K562 (cell line): ENCODE results near the gene ZC3H18. TPM values are rescaled to one million over a fixed set of nuclear protein-coding genes. Genes with fewer than 3 reads are reported as not detected.

Source experiments
- ATAC-seq: fragments of 200-7000 bp; cut with Tn5 transposase; 3 replicates; pipeline ENCODE4 v1.9.1; 2020; ENCODE audit warnings: moderate library complexity
- BruUV-seq: library from RNA; stranded (reverse); fragments of 400-500 nt; replicated peaks from 2 replicates; lab custom pipeline; 2021; lab: Mats Ljungman, UMichigan
- CTCF ChIA-PET: fragments of 300-600 bp; formaldehyde crosslinking; extraction: SDS; loops from one replicate; lab custom pipeline; 2021; ENCODE audit warnings: low intra/inter-chr PET ratio; lab: Yijun Ruan, JAX
- POLR2A ChIA-PET: fragments of 300-600, 350-650 bp; sonication (Branson Sonifier 250); formaldehyde crosslinking; extraction: SDS; loops from one replicate; lab custom pipeline; 2021; ENCODE audit warnings: antibody characterized with exemption, inconsistent platforms; lab: Yijun Ruan, JAX
- DNase-seq, 4 experiments: peaks; one replicate each; pipeline versions ENCODE4 v3.0.0 to v3.0.0-alpha.2; 2011 to 2018; ENCODE audit warnings: low spot score in 3 of 4, mixed read lengths in 3 of 4; ENCODE audit errors: extremely low read depth in 1 of 4
- FAIRE-seq: peaks from 2 replicates; lab custom pipeline; 2011; peaks lifted over from hg19 to GRCh38; lab: Jason Lieb, UNC
- H2AFZ ChIP-seq: 2 replicates; pipeline ENCODE4 v1.6.0; 2011; ENCODE audit warnings: low read depth, low read length, control low read depth, inconsistent platforms
- H3K27ac ChIP-seq: fragments of 200-600 bp; 3 replicates; pipeline ENCODE4 v1.8.0; 2011; ENCODE audit warnings: low read depth, mild to moderate bottlenecking, control low read depth, inconsistent platforms, low read length, moderate library complexity, mixed read lengths; ENCODE audit errors: extremely low read depth
- H3K27me3 ChIP-seq, 2 experiments: fragments of 300-600 bp in 1 of 2; 2 replicates in 1 of 2; 3 replicates in 1 of 2; pipeline versions ENCODE4 v1.6.0 to v1.8.0; 2011; ENCODE audit warnings: inconsistent platforms in 2 of 2, low read length in 2 of 2, mild to moderate bottlenecking in 1 of 2, mixed read lengths in 1 of 2, moderate library complexity in 1 of 2; ENCODE audit not compliant: control insufficient read depth in 2 of 2, insufficient read depth in 2 of 2
- H3K36me3 ChIP-seq: fragments of 300-600 bp; 3 replicates; pipeline ENCODE4 v1.8.0; 2011; ENCODE audit warnings: mild to moderate bottlenecking, low read length, inconsistent platforms; ENCODE audit not compliant: control insufficient read depth, insufficient read depth
- H3K4me1 ChIP-seq, 2 experiments: fragments of 200-600 bp in 1 of 2; replicated peaks in 1 of 2; 2 replicates in 1 of 2; 3 replicates in 1 of 2; pipeline versions ENCODE4 v1.5.1 to v1.8.0; 2011; ENCODE audit warnings: inconsistent platforms in 2 of 2, low read length in 2 of 2, mild to moderate bottlenecking in 1 of 2, mixed read lengths in 1 of 2, moderate library complexity in 1 of 2; ENCODE audit not compliant: control insufficient read depth in 2 of 2, insufficient read depth in 2 of 2
- H3K4me2 ChIP-seq: 2 replicates; pipeline ENCODE4 v1.6.1; 2011; ENCODE audit warnings: low read length, control low read depth, inconsistent platforms, mixed read lengths; ENCODE audit not compliant: insufficient read depth
- H3K4me3 ChIP-seq: fragments of 200-600 bp; sonication (generic), shearing (Covaris generic); 2 replicates; pipeline ENCODE4 v1.5.1; 2016; ENCODE audit warnings: control low read depth, inconsistent platforms
- H3K79me2 ChIP-seq: fragments of 200-600 bp; 3 replicates; pipeline ENCODE4 v1.8.0; 2011; ENCODE audit warnings: low read length, inconsistent platforms; ENCODE audit not compliant: control insufficient read depth, insufficient read depth
- H3K9ac ChIP-seq, 2 experiments: 2 replicates each; pipeline versions ENCODE4 v1.6.0 to v1.6.1; 2011; ENCODE audit warnings: low read depth in 2 of 2, low read length in 2 of 2, control low read depth in 1 of 2, inconsistent platforms in 1 of 2, mild to moderate bottlenecking in 1 of 2, mixed read lengths in 1 of 2; ENCODE audit not compliant: insufficient read depth in 1 of 2
- H3K9me1 ChIP-seq: one replicate; pipeline ENCODE4 v1.6.0; 2011; ENCODE audit warnings: inconsistent platforms, mild to moderate bottlenecking, low read length, moderate library complexity; ENCODE audit not compliant: control insufficient read depth, insufficient read depth
- H3K9me3 ChIP-seq: replicated peaks from 2 replicates; pipeline ENCODE4 v1.5.1; 2011; ENCODE audit warnings: low read depth, low read length, inconsistent platforms; ENCODE audit not compliant: control insufficient read depth, insufficient read depth
- H4K20me1 ChIP-seq: replicated peaks from 2 replicates; pipeline ENCODE4 v1.6.1; 2011; ENCODE audit warnings: low read length, inconsistent platforms, mixed read lengths; ENCODE audit not compliant: control insufficient read depth, insufficient read depth
- ETS1 ChIP-seq: conservative IDR thresholded peaks from 2 replicates; pipeline ENCODE4 v1.6.1; 2011; ENCODE audit warnings: low read depth, mild to moderate bottlenecking, low read length; ENCODE audit not compliant: control insufficient read depth
- HCFC1 ChIP-seq: IDR thresholded peaks from 2 replicates; pipeline ENCODE4 v1.6.1; 2012; ENCODE audit warnings: low read depth, low read length, improper control_type of control experiment
- HDGF ChIP-seq: fragments of 450-650 bp; IDR thresholded peaks from 2 replicates; pipeline ENCODE4 v1.6.1; 2016
- MLLT1 ChIP-seq, 2 experiments: fragments of 450-650 bp; IDR thresholded peaks; 2 replicates each; pipeline ENCODE4 v1.6.1; 2016
- TFAP4 ChIP-seq: sonication (generic); formaldehyde crosslinking; IDR thresholded peaks from 2 replicates; pipeline ENCODE4 v1.8.0; 2022; ENCODE audit warnings: missing genetic modification reagents, mild to moderate bottlenecking, moderate library complexity, borderline replicate concordance
- TGIF2 ChIP-seq: sonication (generic); formaldehyde crosslinking; IDR thresholded peaks from 2 replicates; pipeline ENCODE4 v1.8.1; 2022; ENCODE audit warnings: mild to moderate bottlenecking, missing genetic modification reagents, moderate library complexity
- TSHZ1 ChIP-seq: fragments of 250-450 bp; sonication (Bioruptor Pico); IDR thresholded peaks from 2 replicates; pipeline ENCODE4 v1.4.0; 2020; ENCODE audit warnings: mild to moderate bottlenecking, moderate library complexity
- ZBTB17 ChIP-seq: fragments of 450-650 bp; formaldehyde crosslinking; IDR thresholded peaks from 2 replicates; pipeline ENCODE4 v1.4.0; 2020; ENCODE audit warnings: mild to moderate bottlenecking
- ZBTB2 ChIP-seq: fragments of 450-650 bp; IDR thresholded peaks from 2 replicates; pipeline ENCODE4 v1.6.1; 2016; ENCODE audit warnings: antibody characterized with exemption
- ZKSCAN3 ChIP-seq: fragments of 250-450 bp; sonication (Bioruptor Pico); IDR thresholded peaks from 2 replicates; pipeline ENCODE4 v1.4.0; 2020
- ZNF239 ChIP-seq: fragments of 250-450 bp; sonication (Bioruptor Pico); IDR thresholded peaks from 2 replicates; pipeline ENCODE4 v1.4.0; 2020; ENCODE audit warnings: mild to moderate bottlenecking
- ZNF384 ChIP-seq: IDR thresholded peaks from 2 replicates; pipeline ENCODE4 v1.6.1; 2012; ENCODE audit warnings: low read depth, low read length, improper control_type of control experiment
- WGBS: fragments of 100-300 bp; shearing (Covaris generic); methylation state at CpG from one replicate; pipeline ENCODE4 v1.1.6; 2016; ENCODE audit warnings: low coverage, mixed read lengths; ENCODE audit not compliant: insufficient coverage; ENCODE audit errors: missing lambda C conversion rate; 5-methylcytosine and 5-hydroxymethylcytosine counted together
- in situ Hi-C: fragments of 300-500 bp; cut with MboI; formaldehyde crosslinking; loops from 4 replicates; pipeline ENCODE4 v1.15.0; 2018; ENCODE audit warnings: inconsistent platforms, mixed read lengths
- intact Hi-C: fragments of 100-400 bp; cut with micrococcal nuclease; formaldehyde crosslinking; loops from 2 replicates; pipeline ENCODE4 v1.14.2; 2022
- polyA plus RNA-seq, 8 experiments: library from polyadenylated mRNA; depleted of rRNA in 4 of 8; stranded (reverse) in 5 of 8; unstranded in 3 of 8; fragments of >200 nt; fragmentation: Nextera tagmentation in 2 of 8; fragmentation: Illumina TruSeq in 1 of 8; extraction: Ambion mirVana in 2 of 8; extraction: Trizol in 1 of 8; gene quantifications; 2 replicates each; pipeline versions ENCODE4 v1.2.1 to v1.2.3, GENCODE V29; 2011 to 2014; ENCODE audit warnings: inconsistent platforms in 1 of 8, missing spikeins in 1 of 8
- total RNA-seq, 7 experiments: library from RNA; depleted of rRNA in 6 of 7; stranded (reverse); fragments of >200 nt in 6 of 7; fragmentation: Illumina TruSeq in 2 of 7; extraction: Trizol in 2 of 7; gene quantifications; 2 replicates each; pipeline versions ENCODE4 v1.2.1 to v1.2.3, GENCODE V29; 2011 to 2021; ENCODE audit warnings: low replicate concordance in 1 of 7

The ZC3H18 gene
- total and polyA plus RNA-seq, 9 of the 15 experiments (the other 6 are each of a cell fraction or from before 2014, with no cell fraction given): 1.7 to 88.7 (median 26.9) TPM

- H3K27ac ChIP-seq: no peak overlapping the region
- intact Hi-C loops: no loop called here
- BruUV-seq: no TSS peak
- no peak overlapping the region for H2AFZ ChIP-seq
- no peaks in the 10 kb centered on the region for H3K9me3 ChIP-seq
- no peak overlapping the region for H3K4me2 ChIP-seq
- no peaks in the 10 kb centered on the region for H3K79me2 ChIP-seq
- peaks cover 0 to 4% of the 10 kb centered on the region in 2 experiments; a peak in 2 of 5 replicates for H3K27me3 ChIP-seq
- H3K9me1 ChIP-seq: no peaks in the 10 kb centered on the region
- CTCF ChIA-PET: no interaction called here
- POLR2A ChIA-PET: interaction anchor here (0.7 to 1.0 kb wide), 5 partner anchors 14 to 176 kb away, joined by 3 to 4 read pairs (median 3); no protein-coding TSS in a partner anchor
- ATAC-seq: peak; percentile 70
- in situ Hi-C loops: no loop called here
- WGBS: 76% methylated on average over 22 of the region's 23 CpGs
- H4K20me1 ChIP-seq: peaks cover 10% of the 10 kb centered on the region; the same call in 1 of the 2 replicates
- H3K4me1 ChIP-seq: peaks cover 19 to 66% of the 10 kb centered on the region in 2 experiments
- peak overlapping the region in 1 of 2 experiments; percentile 14; a peak in 1 of 4 replicates for H3K9ac ChIP-seq
- peak; percentile 52 for FAIRE-seq
- H3K4me3 ChIP-seq: no peak overlapping the region
- peak; percentile 61 to 74 (median 70) for DNase-seq
- H3K36me3 ChIP-seq: peaks cover 44% of the 10 kb centered on the region
- TF ChIP-seq HDGF (no peak), TFAP4 (CRISPR knock-in tag) (peak; percentile 85), ZKSCAN3 (CRISPR knock-in tag) (no peak), ZBTB2 (no peak), MLLT1 (IDR thresholded peaks at IDR 0.05) (peak in 1 of 2 experiments; percentile 75; a peak in 2 of 4 replicates), ZNF384 (no peak), TSHZ1 (CRISPR knock-in tag) (no peak), HCFC1 (0 out of 2 replicates have a peak, but pooled peaks have one; percentile 37), TGIF2 (no peak), ZBTB17 (CRISPR knock-in tag) (no peak), ETS1 (0 out of 2 replicates have a peak, but pooled peaks have one; percentile 35), ZNF239 (CRISPR knock-in tag) (no peak)
These were observed 63.5 kb downstream of the ZC3H18 start for GRCh38 chr16:88633684-88634140.
